Stomach (tissue), 9 donors: ENCODE measurements around the gene PEMT. TPM values are rescaled to one million over a fixed set of nuclear protein-coding genes. Genes with fewer than 3 reads are reported as not detected.
"Not testable (repeated sequence)": the region's sequence is repeated elsewhere in the genome, so short reads cannot be mapped to it uniquely, and the experiment has no call there.

ENCODE experiments used
- DNase-seq, 2 donors: peaks; one replicate each; pipeline versions ENCODE4 v3.0.0 to v3.0.0-alpha.2; 2013 to 2019
- H3K27ac ChIP-seq, 5 donors: fragments of 200-600 bp in 4 of 5; sonication (generic) in 4 of 5; one replicate each; pipeline ENCODE4 v1.5.1; 2013 to 2019; ENCODE audit warnings: mild to moderate bottlenecking in 1 of 5, moderate library complexity in 1 of 5
- H3K27me3 ChIP-seq, 3 donors: fragments of 200-600 bp; sonication (generic); one replicate each; pipeline ENCODE4 v1.5.1; 2017 to 2019; ENCODE audit warnings: mixed run types in 1 of 3
- H3K36me3 ChIP-seq, 4 donors: fragments of 200-600 bp; sonication (generic); 1 replicate in 3 of 4; 2 replicates in 1 of 4; pipeline ENCODE4 v1.5.1; 2016 to 2019
- H3K4me1 ChIP-seq, 4 donors: fragments of 200-600 bp; sonication (generic); one replicate each; pipeline ENCODE4 v1.5.1; 2016 to 2019
- H3K4me3 ChIP-seq, 4 donors: fragments of 200-600 bp; sonication (generic) in 3 of 4; one replicate each; pipeline ENCODE4 v1.5.1; 2016 to 2019; ENCODE audit warnings: mild to moderate bottlenecking in 1 of 4
- H3K9me3 ChIP-seq, 4 donors: fragments of 200-600 bp; sonication (generic); one replicate each; pipeline ENCODE4 v1.5.1; 2016 to 2019
- EP300 ChIP-seq: sonication (generic); formaldehyde crosslinking; IDR thresholded peaks from one replicate; pipeline ENCODE4 v1.6.1; 2017; ENCODE audit warnings: antibody characterized with exemption
- POLR2A ChIP-seq, 4 donors: fragments of 450-650 bp; IDR thresholded peaks; one replicate each; pipeline ENCODE4 v1.6.1; 2016; ENCODE audit warnings: antibody characterized with exemption in 4 of 4, control low read depth in 2 of 4, mild to moderate bottlenecking in 1 of 4, moderate library complexity in 1 of 4
- POLR2AphosphoS5 ChIP-seq, 3 donors: sonication (generic); formaldehyde crosslinking; IDR thresholded peaks; one replicate each; pipeline ENCODE4 v1.6.1; 2016; ENCODE audit warnings: antibody characterized with exemption in 3 of 3
- WGBS, 5 donors: extraction: QIAGEN DNeasy Blood & Tissue Kit in 3 of 5; methylation state at CpG; one replicate each; pipeline versions ENCODE4 v1.1.5 to v1.1.7; 2013 to 2018; 5-methylcytosine and 5-hydroxymethylcytosine counted together
- intact Hi-C: fragments of 100-400 bp; cut with DNase I; formaldehyde crosslinking; loops from one replicate; pipeline ENCODE4 v1.15.1; 2023; ENCODE audit warnings: low total_unique reads
- polyA plus RNA-seq, 3 donors: library from polyadenylated mRNA; stranded (reverse); fragments of 200-250 nt; gene quantifications; one replicate each; pipeline ENCODE4 v1.2.3, GENCODE V29; 2013
- total RNA-seq, 5 donors: library from RNA; depleted of rRNA; stranded (reverse); fragments of >200 nt; gene quantifications; one replicate each; pipeline versions ENCODE4 v1.1.0 to v1.2.3, GENCODE V29; 2014 to 2016
- TF ChIP-seq, protein P1 (sequence below), 7 experiments: fragments of 450-650 bp in 4 of 7; fragments of 200-600 bp in 3 of 7; sonication (generic) in 3 of 7; IDR thresholded peaks; one replicate each; pipeline ENCODE4 v1.5.1; 2016 to 2019; ENCODE audit warnings: antibody characterized with exemption in 7 of 7, control low read depth in 2 of 7, mild to moderate bottlenecking in 1 of 7
- donor health status: healthy with polysubstance abuse.
- donor health status: Bipolar disorder and iron deficiency.
- donor health status: healthy.

The PEMT gene
- total and polyA plus RNA-seq, 8 donors: 7.0 to 44.6 (median 27.0) TPM

DNA sequence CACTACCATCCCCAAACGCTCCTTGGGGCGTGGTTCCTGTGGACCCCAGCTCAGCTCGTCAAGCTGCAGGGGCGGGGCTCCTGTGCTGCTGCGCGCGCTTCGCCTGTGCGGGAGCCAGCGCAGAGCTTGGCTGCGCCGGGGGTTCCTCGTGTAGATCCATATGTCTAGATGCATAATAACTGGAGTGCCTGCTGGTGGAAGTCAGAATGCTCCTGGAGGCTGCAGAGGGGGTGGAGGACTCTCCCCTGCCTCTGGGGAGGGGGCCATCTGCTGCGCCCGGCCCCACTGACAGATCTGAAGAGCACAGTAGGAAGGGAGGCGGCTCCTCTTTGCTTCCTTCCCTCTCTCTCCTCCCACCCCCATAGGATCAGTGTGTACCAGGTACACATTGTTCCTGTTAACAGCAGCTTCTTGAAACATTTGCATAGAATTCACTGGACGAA, 99.9 kb downstream of the PEMT start:
- intact Hi-C loops: loop anchor here (10.0 kb wide), 1 partner anchor 137 kb away; no protein-coding TSS in a partner anchor
- Histone ChIP-seq H3K27ac (peak overlapping the region; percentile 61 to 92 (median 76)), H3K36me3 (peaks cover 19 to 56% (median 47%) of the 10 kb centered on the region in 4 donors), H3K4me1 (peaks cover 17 to 52% (median 47%) of the 10 kb centered on the region in 4 donors), H3K27me3 (peaks cover 0 to 17% (median 12%) of the 10 kb centered on the region in 3 donors), H3K4me3 (no peak overlapping the region), H3K9me3 (no peaks in the 10 kb centered on the region)
- DNase-seq: no peak
- WGBS, 5 donors: 74 to 80% (median 78%) methylated on average over 17 of the region's 17 CpGs
- TF ChIP-seq, protein P1, sequence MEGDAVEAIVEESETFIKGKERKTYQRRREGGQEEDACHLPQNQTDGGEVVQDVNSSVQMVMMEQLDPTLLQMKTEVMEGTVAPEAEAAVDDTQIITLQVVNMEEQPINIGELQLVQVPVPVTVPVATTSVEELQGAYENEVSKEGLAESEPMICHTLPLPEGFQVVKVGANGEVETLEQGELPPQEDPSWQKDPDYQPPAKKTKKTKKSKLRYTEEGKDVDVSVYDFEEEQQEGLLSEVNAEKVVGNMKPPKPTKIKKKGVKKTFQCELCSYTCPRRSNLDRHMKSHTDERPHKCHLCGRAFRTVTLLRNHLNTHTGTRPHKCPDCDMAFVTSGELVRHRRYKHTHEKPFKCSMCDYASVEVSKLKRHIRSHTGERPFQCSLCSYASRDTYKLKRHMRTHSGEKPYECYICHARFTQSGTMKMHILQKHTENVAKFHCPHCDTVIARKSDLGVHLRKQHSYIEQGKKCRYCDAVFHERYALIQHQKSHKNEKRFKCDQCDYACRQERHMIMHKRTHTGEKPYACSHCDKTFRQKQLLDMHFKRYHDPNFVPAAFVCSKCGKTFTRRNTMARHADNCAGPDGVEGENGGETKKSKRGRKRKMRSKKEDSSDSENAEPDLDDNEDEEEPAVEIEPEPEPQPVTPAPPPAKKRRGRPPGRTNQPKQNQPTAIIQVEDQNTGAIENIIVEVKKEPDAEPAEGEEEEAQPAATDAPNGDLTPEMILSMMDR (IDR thresholded peaks at IDR 0.05): no peak
- peak in 1 of 3 donors; percentile 51 for TF ChIP-seq POLR2AphosphoS5 (IDR thresholded peaks at IDR 0.05)

DNA sequence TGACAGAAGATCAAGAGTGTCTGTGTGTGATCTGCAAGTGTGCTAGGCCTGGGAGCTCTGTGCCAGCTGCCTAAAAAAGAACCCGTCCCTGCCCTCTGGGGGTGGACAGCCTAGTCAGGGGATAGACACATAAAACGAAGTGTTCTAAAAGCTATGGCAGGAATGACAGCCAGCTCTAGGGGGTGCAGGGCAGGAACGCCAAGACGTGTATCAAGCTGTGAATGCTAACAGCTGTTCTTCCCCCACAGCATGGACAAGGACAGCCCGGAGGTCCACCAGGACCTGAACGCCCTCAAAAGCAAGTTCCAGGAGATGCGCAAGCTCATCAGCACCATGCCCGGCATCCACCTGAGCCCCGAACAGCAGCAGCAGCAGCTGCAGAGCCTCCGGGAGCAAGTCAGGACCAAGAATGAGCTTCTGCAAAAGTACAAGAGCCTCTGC, 100.5 kb downstream of the PEMT start:
- Histone ChIP-seq H3K4me3 (no peak overlapping the region), H3K27me3 (peaks cover 0 to 15% (median 12%) of the 10 kb centered on the region in 3 donors), H3K9me3 (no peaks in the 10 kb centered on the region), H3K27ac (peak overlapping the region; percentile 61 to 92 (median 76)), H3K4me1 (peaks cover 15 to 52% (median 45%) of the 10 kb centered on the region in 4 donors), H3K36me3 (peaks cover 19 to 61% (median 52%) of the 10 kb centered on the region in 4 donors)
- no peak for DNase-seq
- 84 to 93% (median 89%) methylated on average over 7 to 10 of the region's 10 CpGs for WGBS, 5 donors
- TF ChIP-seq, protein P1 (IDR thresholded peaks at IDR 0.05): no peak
- TF ChIP-seq POLR2AphosphoS5 (IDR thresholded peaks at IDR 0.05) (no peak), POLR2A (IDR thresholded peaks at IDR 0.05) (no peak), EP300 (no peak)
- intact Hi-C loops: loop anchor here (10.0 kb wide), 1 partner anchor 136 kb away; no protein-coding TSS in a partner anchor

DNA sequence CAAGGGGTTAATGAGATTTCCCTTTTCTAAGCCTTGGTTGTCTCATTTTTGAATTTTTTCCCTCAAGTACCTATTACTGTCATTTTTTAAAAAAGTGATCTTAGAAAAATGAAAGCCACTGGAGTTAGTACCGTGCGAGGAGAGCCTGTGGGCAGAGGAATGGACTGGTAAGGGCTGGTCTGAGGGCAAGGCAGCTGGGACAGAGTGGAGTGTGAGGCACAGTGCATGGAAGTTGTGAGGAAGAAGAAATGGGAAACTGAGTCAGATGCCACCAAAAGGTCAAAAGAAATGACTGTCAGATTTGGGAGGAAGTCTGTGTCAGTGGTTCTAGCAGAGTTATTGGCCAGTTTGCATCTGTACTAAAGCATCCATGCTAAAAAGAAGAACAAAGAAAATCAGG, 103.5 kb downstream of the PEMT start:
- H3K4me1 ChIP-seq: peaks cover 5 to 22% (median 15%) of the 10 kb centered on the region in 4 donors
- 50 to 84% (median 52%) methylated on average over 2 of the region's 2 CpGs for WGBS, 5 donors
- no peak overlapping the region for H3K4me3 ChIP-seq
- no peak overlapping the region for H3K27ac ChIP-seq
- no peaks in the 10 kb centered on the region for H3K9me3 ChIP-seq
- no peak for DNase-seq
- H3K27me3 ChIP-seq: no peaks in the 10 kb centered on the region
- intact Hi-C loops: no loop called here
- peaks cover 19 to 70% (median 65%) of the 10 kb centered on the region in 4 donors for H3K36me3 ChIP-seq
- no peak for TF ChIP-seq EP300
- TF ChIP-seq, protein P1 (IDR thresholded peaks at IDR 0.05): no peak
- TF ChIP-seq POLR2A (IDR thresholded peaks at IDR 0.05): no peak
- TF ChIP-seq POLR2AphosphoS5 (IDR thresholded peaks at IDR 0.05): no peak

DNA sequence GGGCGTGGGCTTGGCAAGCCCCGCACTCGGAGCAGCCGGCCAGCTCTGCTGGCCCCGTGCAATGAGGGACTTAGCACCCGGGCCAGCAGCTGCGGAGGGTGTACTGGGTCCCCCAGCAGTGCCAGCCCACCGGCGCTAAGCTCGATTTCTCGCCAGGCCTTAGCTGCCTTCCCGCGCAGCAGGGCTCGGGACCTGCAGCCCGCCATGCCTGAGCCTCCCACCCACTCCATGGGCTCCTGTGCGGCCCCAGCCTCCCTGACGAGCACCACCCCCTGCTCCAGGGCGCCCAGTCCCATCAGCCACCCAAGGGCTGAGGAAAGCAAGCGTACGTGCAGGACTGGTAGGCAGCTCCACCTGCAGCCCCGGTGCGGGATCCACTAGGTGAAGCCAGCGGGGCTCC, 105.1 kb downstream of the PEMT start:
- intact Hi-C loops, H3K4me3 ChIP-seq, H3K27ac ChIP-seq, DNase-seq, H3K9me3 ChIP-seq, H3K27me3 ChIP-seq: not testable (repeated sequence)
- peaks cover 8 to 55% (median 53%) of the 10 kb centered on the region in 4 donors for H3K36me3 ChIP-seq
- 93 to 99% (median 97%) methylated on average over 12 to 23 of the region's 23 CpGs for WGBS, 5 donors
- H3K4me1 ChIP-seq: peaks cover 3 to 22% (median 10%) of the 10 kb centered on the region in 4 donors

DNA sequence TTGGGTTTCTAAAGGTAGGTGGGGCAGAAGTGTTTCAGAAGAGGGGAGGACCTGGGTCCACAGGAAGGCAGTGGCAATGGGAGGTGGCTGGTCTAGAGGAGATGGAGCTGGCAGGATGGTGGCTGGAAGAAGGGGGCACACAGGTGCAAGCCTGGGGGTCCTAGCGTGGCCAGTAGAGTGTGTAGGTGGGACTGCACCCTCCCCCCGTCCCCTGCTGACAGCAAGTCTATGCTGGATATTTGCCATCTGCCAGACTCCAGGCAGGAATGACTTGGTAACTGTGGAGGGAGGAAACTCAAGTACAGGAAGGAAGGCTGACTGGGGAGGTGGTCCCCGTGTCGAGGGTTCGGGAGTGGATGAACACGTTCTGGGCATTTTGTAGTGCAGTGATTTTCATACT, 106.1 kb downstream of the PEMT start:
- intact Hi-C loops: no loop called here
- 81 to 95% (median 93%) methylated on average over 6 of the region's 6 CpGs for WGBS, 5 donors
- Histone ChIP-seq H3K27ac (no peak overlapping the region), H3K4me3 (no peak overlapping the region), H3K27me3 (no peaks in the 10 kb centered on the region), H3K9me3 (no peaks in the 10 kb centered on the region), H3K36me3 (peaks cover 7 to 51% (median 48%) of the 10 kb centered on the region in 4 donors), H3K4me1 (peaks cover 4 to 23% (median 13%) of the 10 kb centered on the region in 4 donors)
- TF ChIP-seq POLR2A (IDR thresholded peaks at IDR 0.05) (no peak), EP300 (no peak), POLR2AphosphoS5 (IDR thresholded peaks at IDR 0.05) (no peak)
- TF ChIP-seq, protein P1 (IDR thresholded peaks at IDR 0.05): no peak
- DNase-seq: no peak
